ENCODE data around the gene HOXA1. TPM values are rescaled to one million over a fixed set of nuclear protein-coding genes. Genes with fewer than 3 reads are reported as not detected.
A peak's percentile ranks its signal among the peaks of the same experiment; 100 is the strongest.

HOXA1 gene
- total RNA-seq, 4 donors from 2014 or later, result 0.17 to 1.4 (median 0.56) TPM

DNA sequence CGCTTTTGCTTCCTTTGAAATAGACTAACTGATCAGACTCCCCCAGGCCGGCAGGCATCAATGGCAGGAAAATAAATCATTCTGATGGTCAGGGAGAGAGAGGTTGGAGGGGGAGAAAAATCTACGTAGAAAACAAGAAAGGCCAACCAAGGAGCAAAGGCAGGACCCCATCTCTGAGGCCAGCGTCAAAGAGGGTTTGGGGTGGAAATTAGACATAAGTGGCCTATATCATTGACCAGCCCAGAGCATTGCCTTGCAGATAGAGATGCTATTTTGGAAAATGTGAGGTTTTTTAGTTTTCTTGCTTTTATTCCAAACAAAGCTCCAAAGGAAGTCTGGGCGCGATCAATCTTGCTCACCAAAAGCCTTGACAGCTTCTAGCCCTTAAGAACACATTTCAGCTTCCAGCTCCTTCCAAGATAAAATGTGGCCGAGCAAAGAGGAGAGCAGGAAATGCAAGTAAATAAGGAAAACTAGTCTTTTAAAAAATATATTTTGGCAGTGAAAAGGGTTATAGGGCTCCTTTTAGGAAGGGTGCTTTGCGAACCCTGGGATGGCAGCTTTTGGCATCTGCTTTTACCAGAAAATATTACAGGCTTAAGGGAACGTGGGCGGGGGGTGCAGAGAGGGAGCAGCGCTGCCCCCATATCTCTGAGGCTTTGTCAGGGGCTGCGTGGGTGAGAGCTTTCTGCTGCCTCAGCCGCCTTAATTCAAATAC is 8.7 kb upstream of the HOXA1 start:
- Histone ChIP-seq H3K4me3 (peak overlapping the region; percentile 66 to 96 (median 84)), H3K36me3 (no peaks in the 10 kb centered on the region), H3K4me1 (peaks cover 32 to 89% (median 71%) of the 10 kb centered on the region in 4 donors), H3K9me3 (no peaks in the 10 kb centered on the region), H3K27me3 (peaks cover 0 to 3% (median 0%) of the 10 kb centered on the region in 4 donors), H3K27ac (replicated peaks in 1 of 4) (peak overlapping the region; percentile 96 to 100 (median 99))
- intact Hi-C loops (cut with DNase I), result no loop called here
- WGBS, result 33% methylated on average over 13 of the region's 13 CpGs
- DNase-seq (ENCODE audit: extremely low spot score), result no peak
- TF ChIP-seq POLR2AphosphoS5 (IDR thresholded peaks at IDR 0.05), result no peak
- TF ChIP-seq POLR2A (IDR thresholded peaks at IDR 0.05; ENCODE audit: low read depth), result no peak
- TF ChIP-seq, protein P1, sequence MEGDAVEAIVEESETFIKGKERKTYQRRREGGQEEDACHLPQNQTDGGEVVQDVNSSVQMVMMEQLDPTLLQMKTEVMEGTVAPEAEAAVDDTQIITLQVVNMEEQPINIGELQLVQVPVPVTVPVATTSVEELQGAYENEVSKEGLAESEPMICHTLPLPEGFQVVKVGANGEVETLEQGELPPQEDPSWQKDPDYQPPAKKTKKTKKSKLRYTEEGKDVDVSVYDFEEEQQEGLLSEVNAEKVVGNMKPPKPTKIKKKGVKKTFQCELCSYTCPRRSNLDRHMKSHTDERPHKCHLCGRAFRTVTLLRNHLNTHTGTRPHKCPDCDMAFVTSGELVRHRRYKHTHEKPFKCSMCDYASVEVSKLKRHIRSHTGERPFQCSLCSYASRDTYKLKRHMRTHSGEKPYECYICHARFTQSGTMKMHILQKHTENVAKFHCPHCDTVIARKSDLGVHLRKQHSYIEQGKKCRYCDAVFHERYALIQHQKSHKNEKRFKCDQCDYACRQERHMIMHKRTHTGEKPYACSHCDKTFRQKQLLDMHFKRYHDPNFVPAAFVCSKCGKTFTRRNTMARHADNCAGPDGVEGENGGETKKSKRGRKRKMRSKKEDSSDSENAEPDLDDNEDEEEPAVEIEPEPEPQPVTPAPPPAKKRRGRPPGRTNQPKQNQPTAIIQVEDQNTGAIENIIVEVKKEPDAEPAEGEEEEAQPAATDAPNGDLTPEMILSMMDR (IDR thresholded peaks at IDR 0.05), result no peak
- TF ChIP-seq EP300 (IDR thresholded peaks at IDR 0.05), result no peak

DNA sequence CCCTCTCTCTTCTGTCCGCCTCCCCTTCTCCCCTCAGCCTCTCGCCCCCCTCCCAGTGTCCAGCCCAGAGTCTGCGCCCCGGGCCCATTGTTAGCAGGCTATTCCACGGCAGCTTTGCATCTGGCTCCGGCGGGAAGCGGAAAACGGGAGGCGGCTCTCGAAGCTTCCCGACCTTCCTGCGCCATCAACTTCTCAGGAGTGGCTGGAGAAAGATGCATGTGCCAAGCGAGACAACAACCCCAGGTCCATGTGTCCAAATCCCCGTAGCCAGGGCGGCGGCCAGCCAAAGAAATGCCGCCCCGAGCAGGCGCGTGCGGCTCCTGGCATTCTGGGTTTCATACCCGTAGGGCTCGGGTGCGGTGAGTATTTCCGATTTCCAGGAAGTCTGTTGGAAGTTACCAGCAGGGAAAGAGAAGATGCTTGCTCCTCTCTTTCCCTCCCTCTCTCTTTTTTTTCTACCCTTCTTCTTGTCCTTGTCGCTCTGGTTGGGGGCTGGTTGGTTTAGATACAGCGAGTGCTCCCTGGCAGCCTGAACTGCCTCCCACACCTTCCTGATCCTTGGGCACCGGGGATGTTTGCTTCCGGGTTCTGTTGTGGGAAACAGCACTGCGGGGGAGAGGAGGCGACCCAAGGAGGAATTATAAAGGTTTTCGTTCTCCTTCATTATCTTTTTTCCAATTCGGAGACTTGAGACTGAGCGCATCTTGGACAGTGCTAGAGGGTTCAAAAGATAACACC is 7.9 kb upstream of the HOXA1 start:
- TF ChIP-seq POLR2AphosphoS5 (IDR thresholded peaks at IDR 0.05) (peak in 1 of 2 donors; percentile 37), EP300 (IDR thresholded peaks at IDR 0.05) (no peak)
- Histone ChIP-seq H3K4me3 (peak overlapping the region; percentile 66 to 96 (median 84)), H3K9me3 (no peaks in the 10 kb centered on the region), H3K27ac (replicated peaks in 1 of 4) (peak overlapping the region; percentile 96 to 100 (median 99)), H3K4me1 (peaks cover 29 to 85% (median 68%) of the 10 kb centered on the region in 4 donors), H3K36me3 (no peaks in the 10 kb centered on the region), H3K27me3 (peaks cover 0 to 3% (median 0%) of the 10 kb centered on the region in 4 donors)
- 9% methylated on average over 35 of the region's 35 CpGs for WGBS
- intact Hi-C loops (cut with DNase I), result no loop called here
- DNase-seq (ENCODE audit: extremely low spot score), result peak; percentile 92

DNA sequence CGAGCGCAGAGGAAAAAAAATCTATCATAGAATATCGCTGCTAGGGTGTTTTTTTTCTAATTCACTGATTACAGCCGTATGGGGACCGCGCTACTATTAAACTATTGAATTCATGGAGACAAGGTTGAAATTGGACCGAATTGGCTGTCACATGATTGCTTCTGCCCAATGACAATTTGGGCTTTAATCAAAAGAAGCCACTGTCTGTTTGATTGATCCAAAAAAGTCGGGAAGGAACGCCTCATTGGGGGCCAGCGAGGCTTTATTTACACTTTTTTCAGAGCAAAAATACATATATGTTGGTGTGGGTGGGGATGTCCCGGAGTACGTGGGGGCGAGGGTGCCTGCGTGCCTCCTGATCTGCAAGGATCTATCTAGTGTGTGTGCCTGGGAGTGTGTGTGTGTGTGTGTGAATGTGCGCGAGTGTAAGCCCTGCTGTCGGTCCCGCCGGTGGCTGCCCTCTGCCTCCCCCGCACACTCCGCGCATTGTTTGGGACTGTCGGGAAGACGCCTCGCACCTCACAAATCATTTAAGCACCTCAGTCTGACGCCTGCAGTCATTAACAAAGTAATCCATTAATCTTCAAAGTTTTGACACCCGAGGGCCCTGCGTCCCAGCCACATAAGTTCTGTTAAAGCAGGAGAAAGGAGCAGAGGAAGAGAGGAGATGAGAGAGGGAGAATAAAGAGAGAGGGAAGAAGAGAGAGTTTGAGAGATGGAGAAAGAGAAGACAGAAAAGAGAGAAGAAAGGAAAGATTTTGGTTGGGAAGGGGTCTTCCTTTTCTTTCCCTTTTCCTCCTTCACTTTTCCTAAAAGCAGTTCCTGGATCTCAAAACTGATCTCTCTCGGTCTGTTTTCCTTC is 7.0 kb upstream of the HOXA1 start, which contains the start of gene HOXA2:
Gene HOXA2, minus strand, starts transcription at position 103 of the 862 bp plus-strand sequence. CDS start 183 bp downstream, outside the sequence.
- peaks cover 26 to 81% (median 70%) of the 10 kb centered on the region in 4 donors for H3K4me1 ChIP-seq
- H3K36me3 ChIP-seq, result no peaks in the 10 kb centered on the region
- H3K4me3 ChIP-seq, result peak within 1 kb of the TSS; percentile 66 to 96 (median 84)
- H3K27me3 ChIP-seq, result peaks cover 0 to 3% (median 0%) of the 10 kb centered on the region in 4 donors
- 4% methylated on average over 27 of the region's 29 CpGs for WGBS
- intact Hi-C loops (cut with DNase I), result no loop called here
- no peak for TF ChIP-seq EP300 (IDR thresholded peaks at IDR 0.05)
- TF ChIP-seq POLR2AphosphoS5 (IDR thresholded peaks at IDR 0.05), result peak in 1 of 2 donors; percentile 71
- H3K9me3 ChIP-seq, result no peaks in the 10 kb centered on the region
- DNase-seq (ENCODE audit: extremely low spot score), result peak; percentile 93
- peak within 1 kb of the TSS; percentile 96 to 100 (median 99) for H3K27ac ChIP-seq (replicated peaks in 1 of 4)

DNA sequence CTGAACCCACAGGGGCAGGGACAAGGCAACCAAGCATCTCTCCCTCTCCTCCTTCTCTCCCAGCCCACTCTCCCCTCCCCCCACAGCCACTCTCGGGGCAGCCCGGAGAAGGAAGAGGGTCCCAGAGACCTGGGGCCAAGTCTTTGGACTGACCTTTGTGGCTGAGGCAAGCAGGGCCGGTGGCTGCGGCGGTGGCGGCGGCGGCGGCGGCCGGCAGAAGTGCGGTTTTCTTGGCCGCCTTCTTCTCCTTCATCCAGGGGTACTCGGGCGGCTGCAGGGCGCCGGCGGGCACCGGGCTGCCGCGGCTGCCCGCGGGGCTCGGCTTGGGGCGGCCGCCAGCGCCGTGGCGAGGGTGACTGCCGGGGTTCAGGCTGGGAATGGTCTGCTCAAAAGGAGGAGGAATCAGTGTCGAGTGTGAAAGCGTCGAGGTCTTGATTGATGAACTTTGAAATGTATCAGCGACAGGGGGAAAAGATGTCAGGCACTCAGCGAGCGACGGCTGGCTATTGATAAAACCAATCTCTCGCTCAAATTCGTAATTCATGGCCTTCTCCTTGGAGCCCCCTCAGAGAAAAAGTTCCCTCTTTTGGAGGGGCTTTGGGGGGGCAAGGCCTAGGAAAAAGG is 6.3 kb upstream of the HOXA1 start:
- Histone ChIP-seq H3K9me3 (no peaks in the 10 kb centered on the region), H3K4me3 (peak overlapping the region; percentile 66 to 96 (median 84)), H3K36me3 (no peaks in the 10 kb centered on the region), H3K27ac (replicated peaks in 1 of 4) (peak overlapping the region; percentile 96 to 100 (median 99)), H3K4me1 (peaks cover 24 to 81% (median 74%) of the 10 kb centered on the region in 4 donors), H3K27me3 (peaks cover 0 to 3% (median 0%) of the 10 kb centered on the region in 4 donors)
- 7% methylated on average over 20 of the region's 39 CpGs for WGBS
- DNase-seq (ENCODE audit: extremely low spot score), result no peak
- TF ChIP-seq POLR2AphosphoS5 (IDR thresholded peaks at IDR 0.05) (no peak), EP300 (IDR thresholded peaks at IDR 0.05) (no peak), POLR2A (IDR thresholded peaks at IDR 0.05; ENCODE audit: low read depth) (no peak)
- TF ChIP-seq, protein P1 (IDR thresholded peaks at IDR 0.05), result no peak
- intact Hi-C loops (cut with DNase I), result no loop called here

Measured in esophagus muscularis mucosa (tissue), 4 donors.